Measurements from ENCODE around the gene BAHCC1. TPM values are rescaled to one million over a fixed set of nuclear protein-coding genes. Genes with fewer than 3 reads are reported as not detected.

The BAHCC1 gene
- total and polyA plus RNA-seq, 2 of the 4 experiments (the other 2 are of a cell fraction): 0.36 to 7.8 TPM

- peak overlapping the region; percentile 7; the same call in 1 of the 2 replicates for H3K9ac ChIP-seq (ENCODE audit: low read depth, low read length)
- WGBS, 2 experiments (ENCODE audit: extremely low coverage in 2 of 2, insufficient read length in 1 of 2): 11% methylated on average over 32 of the region's 94 CpGs; no CpG with 5 or more reads in 1 of the 2 experiments
- H2BK20ac ChIP-seq (ENCODE audit: low read depth, low read length): no peak overlapping the region
Observed at GRCh38 chr17:81481073-81481799, 86.0 kb downstream of the BAHCC1 start.

More at GRCh38 chr17:81481073-81481799, 86.0 kb downstream of the BAHCC1 start:
- peak overlapping the region; percentile 59 for H4K91ac ChIP-seq (ENCODE audit: insufficient read depth, low read depth, low read length)
- H3K27me3 ChIP-seq (ENCODE audit: control insufficient read depth, insufficient read depth, low read length): no peaks in the 10 kb centered on the region; the same call in 1 of the 2 replicates
- no peak overlapping the region for H2BK15ac ChIP-seq (ENCODE audit: low read depth, low read length)
- no peak overlapping the region; the same call in 1 of the 2 replicates for H2BK120ac ChIP-seq (ENCODE audit: low read depth, low read length)
- ATAC-seq (ENCODE audit: low read depth) (peak; percentile 75), DNase-seq (peak; percentile 46)
- peak overlapping the region; percentile 89; the same call in 1 of the 2 replicates for H3K14ac ChIP-seq (replicated peaks; ENCODE audit: low read depth, low read length)
- no peak overlapping the region for H3K56ac ChIP-seq (ENCODE audit: extremely low read depth, insufficient read depth, low read length)
- ChIA-PET POLR2A (ENCODE audit: unreplicated experiment) (no interaction called here), CTCF (no interaction called here)
- H3K4me3 ChIP-seq (ENCODE audit: insufficient read depth, low read depth, low read length): peak overlapping the region; percentile 34
- in situ Hi-C loops (cut with MboI; ENCODE audit: low sequenced_read_pairs): loop anchor here (5.0 kb wide), 2 partner anchors 74 to 224 kb away; no protein-coding TSS in a partner anchor
- H3K18ac ChIP-seq (ENCODE audit: low read depth, low read length): no peak overlapping the region; the same call in 1 of the 2 replicates
- dilution Hi-C loops (cut with HindIII; ENCODE audit: low sequenced_read_pairs, unreplicated experiment): no loop called here
- H4K5ac ChIP-seq (ENCODE audit: low read depth, low read length): no peak overlapping the region; the same call in 1 of the 2 replicates
- H3K27ac ChIP-seq (ENCODE audit: insufficient read depth, low read length): no peak overlapping the region
- no peak overlapping the region for H2BK5ac ChIP-seq (ENCODE audit: low read depth, low read length, poor library complexity, severe bottlenecking)
- peak overlapping the region; percentile 86 for H2AFZ ChIP-seq (replicated peaks; ENCODE audit: low read length, poor library complexity)
- peaks cover 3% of the 10 kb centered on the region for H3K9me3 ChIP-seq (ENCODE audit: control insufficient read depth, insufficient read depth, low read length)
- H3K4ac ChIP-seq (ENCODE audit: low read depth, low read length): peak overlapping the region; percentile 74
- TF ChIP-seq CHD1 (IDR thresholded peaks at IDR 0.05; ENCODE audit: low read depth, low read length): no peak
- 0 out of 2 replicates have a peak, but pooled peaks have one; percentile 36 for TF ChIP-seq BHLHE40 (IDR thresholded peaks at IDR 0.05; ENCODE audit: low read depth, low read length)
- TF ChIP-seq USF2 (IDR thresholded peaks at IDR 0.05; ENCODE audit: low read depth, low read length): peak; percentile 82
- TF ChIP-seq NFE2L2 (IDR thresholded peaks at IDR 0.05; ENCODE audit: low read depth, low read length): no peak
- TF ChIP-seq MXI1 (IDR thresholded peaks at IDR 0.05; ENCODE audit: borderline replicate concordance, low read depth, low read length): no peak
- TF ChIP-seq RAD21 (IDR thresholded peaks at IDR 0.05; ENCODE audit: low read length): no peak
- TF ChIP-seq MAZ (IDR thresholded peaks at IDR 0.05; ENCODE audit: borderline replicate concordance, low read depth, low read length): peak; percentile 18; the same call in 1 of the 2 replicates
- peak; percentile 46; the same call in 1 of the 2 replicates for TF ChIP-seq FOS (IDR thresholded peaks at IDR 0.05; ENCODE audit: low read depth, low read length)
- no peak for TF ChIP-seq SMC3 (IDR thresholded peaks at IDR 0.05; ENCODE audit: low read depth, low read length)
- no peak for TF ChIP-seq ELK1 (IDR thresholded peaks at IDR 0.05; ENCODE audit: borderline replicate concordance, low read depth, low read length)
- intact Hi-C loops (cut with micrococcal nuclease): no loop called here
- H2AK5ac ChIP-seq (ENCODE audit: low read depth, low read length): peak overlapping the region; percentile 70
- peak overlapping the region; percentile 23 to 76; a peak in 2 of 4 replicates for H4K8ac ChIP-seq (ENCODE audit: low read depth in 2 of 2, low read length in 2 of 2)
- H3K4me2 ChIP-seq (ENCODE audit: low read depth, low read length): peak overlapping the region; percentile 77
- H3K79me1 ChIP-seq (ENCODE audit: low read depth in 1 of 2, low read length in 2 of 2): no peaks in the 10 kb centered on the region; a peak in 1 of 4 replicates
- H3K4me1 ChIP-seq (ENCODE audit: control insufficient read depth, insufficient read depth, low read length): peaks cover 10% of the 10 kb centered on the region
- no peaks in the 10 kb centered on the region for H4K20me1 ChIP-seq (ENCODE audit: insufficient read depth, low read length)
- H3K36me3 ChIP-seq (ENCODE audit: control insufficient read depth, insufficient read depth, low read length): no peaks in the 10 kb centered on the region
- BruUV-seq (replicated peaks): no TSS peak
- H3K23ac ChIP-seq (ENCODE audit: low read depth, low read length): peak overlapping the region; percentile 76; the same call in 1 of the 2 replicates
- no peaks in the 10 kb centered on the region for H3K9me1 ChIP-seq (ENCODE audit: insufficient read depth, low read length)
- H2AK9ac ChIP-seq (replicated peaks; ENCODE audit: low read depth, low read length, poor library complexity): peak overlapping the region; percentile 91
